Astrocyte of the spinal cord (primary cell): Measurements from ENCODE around the gene MAPK8.

Source experiments
- DNase-seq: peaks from one replicate; pipeline ENCODE4 v3.0.0; 2011; ENCODE audit warnings: low read depth, low spot score
- H3K4me3 ChIP-seq: 2 replicates; pipeline ENCODE4 v1.5.1; 2011; ENCODE audit warnings: low read depth, mild to moderate bottlenecking, low read length, moderate library complexity
- CTCF ChIP-seq: IDR thresholded peaks from 2 replicates; pipeline ENCODE4 v1.5.1; 2012; ENCODE audit warnings: low read depth, mild to moderate bottlenecking, low read length, inconsistent platforms
- in situ Hi-C: cut with HindIII; loops from 2 replicates; pipeline ENCODE4 v1.10.0; 2017; ENCODE audit warnings: low sequenced_read_pairs

The MAPK8 gene

DNA sequence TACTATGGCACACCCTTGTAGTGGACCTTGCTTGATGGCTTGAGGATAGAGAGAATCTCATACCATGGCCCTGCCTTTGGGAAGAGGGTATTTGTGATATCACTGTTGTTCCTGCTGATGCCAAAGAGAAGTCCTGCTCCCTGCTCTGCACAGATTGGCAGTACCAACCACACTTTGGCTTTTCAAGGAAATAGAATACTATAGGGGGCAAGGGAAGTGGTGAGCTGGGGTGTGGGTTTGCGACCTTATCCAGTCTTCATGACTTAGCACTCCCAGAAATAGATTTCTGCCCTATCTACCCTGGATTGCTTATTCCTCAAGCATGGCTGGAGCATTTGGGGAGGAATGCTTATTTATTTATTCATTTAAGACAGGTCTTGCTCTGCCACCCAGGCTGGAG is 6.8 kb upstream of the MAPK8 start:
- no peak for DNase-seq
- in situ Hi-C loops: no loop called here
- no peak for TF ChIP-seq CTCF
- H3K4me3 ChIP-seq: no peak overlapping the region

DNA sequence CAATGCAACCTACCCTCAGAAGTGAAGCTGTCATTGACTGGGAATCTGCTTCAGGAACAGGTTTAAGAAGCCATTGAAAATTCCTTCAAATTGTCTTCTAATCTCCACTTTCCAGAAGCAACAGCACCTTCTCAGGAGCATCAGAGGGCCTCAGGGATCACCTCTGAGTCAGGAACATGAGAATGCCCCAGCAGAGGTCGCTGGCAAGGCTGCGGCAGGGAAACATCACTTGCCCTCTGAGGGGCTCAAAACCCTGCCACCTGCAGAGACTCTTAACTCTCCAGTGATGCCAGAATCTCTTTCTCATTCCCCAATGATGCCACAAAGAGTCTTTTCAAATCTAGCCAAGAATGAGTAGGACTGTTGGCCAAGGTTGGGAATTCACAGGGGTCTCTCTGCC is 5.9 kb upstream of the MAPK8 start:
- no peak for DNase-seq

GRCh38 chr10:48302515-48303476 is 3.7 kb upstream of the MAPK8 start:
- no peak for TF ChIP-seq CTCF
- in situ Hi-C loops: no loop called here
- DNase-seq: no peak
- H3K4me3 ChIP-seq: no peak overlapping the region

More for the DNA sequence above, 5.9 kb upstream of the MAPK8 start:
- in situ Hi-C loops: no loop called here
- no peak overlapping the region for H3K4me3 ChIP-seq
- no peak for TF ChIP-seq CTCF

GRCh38 chr10:48305905-48306264 is 592 bp upstream of the MAPK8 start:
- in situ Hi-C loops: no loop called here
- H3K4me3 ChIP-seq: peak overlapping the region; percentile 42
- DNase-seq: no peak
- no peak for TF ChIP-seq CTCF

GRCh38 chr10:48306870-48307710 is 613 bp downstream of the MAPK8 start:
- in situ Hi-C loops: no loop called here
- no peak for TF ChIP-seq CTCF
- H3K4me3 ChIP-seq: peak overlapping the region; percentile 64
- DNase-seq: peak; percentile 60

DNA sequence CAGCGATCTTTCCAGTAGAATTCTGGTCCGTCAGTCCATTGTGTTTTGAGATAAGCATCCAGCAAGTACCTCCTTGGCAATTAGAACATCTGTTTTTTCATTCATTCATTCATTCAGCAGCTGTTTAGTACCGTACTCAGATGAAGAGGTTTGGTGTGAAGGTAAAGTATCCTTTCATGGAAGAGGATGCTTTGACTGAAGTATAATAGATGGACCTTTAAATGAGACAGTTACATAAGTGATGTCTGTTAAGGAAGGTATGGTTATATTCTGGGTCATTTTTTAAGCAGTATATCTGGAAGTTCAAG is 1.2 kb downstream of the MAPK8 start:
- peak overlapping the region; percentile 64 for H3K4me3 ChIP-seq
- in situ Hi-C loops: no loop called here

More for the DNA sequence above, 1.2 kb downstream of the MAPK8 start:
- TF ChIP-seq CTCF: no peak
- no peak for DNase-seq
